Measurements from ENCODE around the gene GAS7. TPM values are rescaled to one million over a fixed set of nuclear protein-coding genes. Genes with fewer than 3 reads are reported as not detected.

GAS7 gene
- total and polyA plus RNA-seq, 2 experiments from 2014 or later = 1.9 to 10.7 TPM

GRCh38 chr17:10155371-10156076 is 42.9 kb downstream of the GAS7 start (continued):
- TF ChIP-seq CTCF (conservative IDR thresholded peaks at IDR 0.05; ENCODE audit: low read depth in 2 of 2) = no peak
- no peak for TF ChIP-seq JUNB (IDR thresholded peaks at IDR 0.05; ENCODE audit: unreplicated experiment)
- no peak for TF ChIP-seq EZH2phosphoT487 (IDR thresholded peaks at IDR 0.05; ENCODE audit: unreplicated experiment)
- TF ChIP-seq ZNF331 (CRISPR knock-in tag; IDR thresholded peaks at IDR 0.05; ENCODE audit: low read depth) = no peak
- no peak for TF ChIP-seq NANOG (IDR thresholded peaks at IDR 0.05; ENCODE audit: borderline replicate concordance)

GRCh38 chr17:10151667-10152496 is 46.5 kb downstream of the GAS7 start:
- Histone ChIP-seq H2AFZ (no peak overlapping the region), H3K79me2 (replicated peaks; ENCODE audit: insufficient read depth) (no peaks in the 10 kb centered on the region), H3K36me3 (ENCODE audit: insufficient read depth) (no peaks in the 10 kb centered on the region), H3K27me3 (ENCODE audit: insufficient read depth) (no peaks in the 10 kb centered on the region), H3K9me2 (ENCODE audit: insufficient read depth) (no peaks in the 10 kb centered on the region), H3K4me1 (ENCODE audit: insufficient read depth) (no peaks in the 10 kb centered on the region), H3F3A (replicated peaks; ENCODE audit: low read depth) (no peaks in the 10 kb centered on the region), H3K4me3 (no peak overlapping the region), H4K20me1 (replicated peaks; ENCODE audit: insufficient read depth) (no peaks in the 10 kb centered on the region), H3K4me2 (no peak overlapping the region), H3K27ac (ENCODE audit: low read depth) (no peak overlapping the region)
- H3K36me3 Mint-ChIP-seq (ENCODE audit: low read depth) = no peaks in the 10 kb centered on the region
- no peak overlapping the region for H3K27ac Mint-ChIP-seq
- DNase-seq (ENCODE audit: low spot score) = no peak
- no peaks in the 10 kb centered on the region for H3K9me3 Mint-ChIP-seq
- no peak overlapping the region for H3K4me3 Mint-ChIP-seq
- ATAC-seq = no peak
- peaks cover 5% of the 10 kb centered on the region for H3K27me3 Mint-ChIP-seq (ENCODE audit: insufficient read depth, low read depth, poor library complexity)
- no peaks in the 10 kb centered on the region for H3K4me1 Mint-ChIP-seq
- TF ChIP-seq CTCF (conservative IDR thresholded peaks at IDR 0.05; ENCODE audit: low read depth in 2 of 2) = no peak
- no peak for TF ChIP-seq EZH2phosphoT487 (IDR thresholded peaks at IDR 0.05; ENCODE audit: unreplicated experiment)
- no peak for TF ChIP-seq NANOG (IDR thresholded peaks at IDR 0.05; ENCODE audit: borderline replicate concordance)
- TF ChIP-seq ZNF462 (CRISPR knock-in tag; IDR thresholded peaks at IDR 0.05) = no peak
- no peak for TF ChIP-seq EZH2 (IDR thresholded peaks at IDR 0.05; ENCODE audit: low read depth, unreplicated experiment)
- TF ChIP-seq STAT1 (IDR thresholded peaks at IDR 0.05; ENCODE audit: unreplicated experiment) = no peak
- no peak for TF ChIP-seq ETS1 (IDR thresholded peaks at IDR 0.05)
- no peak for TF ChIP-seq JUNB (IDR thresholded peaks at IDR 0.05; ENCODE audit: unreplicated experiment)
- no peak for TF ChIP-seq ZNF331 (CRISPR knock-in tag; IDR thresholded peaks at IDR 0.05; ENCODE audit: low read depth)
